BLaER1 (cell line): ENCODE results near the gene SLC47A2.
A peak's percentile ranks its signal among the peaks of the same experiment; 100 is the strongest.
"Not testable (repeated sequence)": the region's sequence is repeated elsewhere in the genome, so short reads cannot be mapped to it uniquely, and the experiment has no call there.

Source experiments
- H3K27ac ChIP-seq: shearing (Covaris generic); formaldehyde crosslinking; 2 replicates; pipeline ENCODE4 v1.8.1; 2022
- H3K27me3 ChIP-seq: shearing (Covaris generic); formaldehyde crosslinking; 2 replicates; pipeline ENCODE4 v1.8.1; 2022
- H3K36me3 ChIP-seq: shearing (Covaris generic); formaldehyde crosslinking; 2 replicates; pipeline ENCODE4 v1.8.1; 2022
- H3K4me1 ChIP-seq: shearing (Covaris generic); formaldehyde crosslinking; 2 replicates; pipeline ENCODE4 v1.8.1; 2022
- H3K4me2 ChIP-seq: shearing (Covaris generic); formaldehyde crosslinking; 2 replicates; pipeline ENCODE4 v1.8.1; 2022
- H3K4me3 ChIP-seq: shearing (Covaris generic); formaldehyde crosslinking; 2 replicates; pipeline ENCODE4 v1.8.1; 2022
- H3K9ac ChIP-seq: shearing (Covaris generic); formaldehyde crosslinking; 2 replicates; pipeline ENCODE4 v1.8.1; 2022
- H3K9me3 ChIP-seq: shearing (Covaris generic); formaldehyde crosslinking; 2 replicates; pipeline ENCODE4 v1.8.1; 2022
- H4K20me1 ChIP-seq: shearing (Covaris generic); formaldehyde crosslinking; 2 replicates; pipeline ENCODE4 v1.8.1; 2022
- Cebpa-rat ChIP-seq: shearing (Covaris generic); IDR thresholded peaks from 2 replicates; pipeline ENCODE4 v1.8.1; 2022

SLC47A2 gene

GRCh38 chr17:19716108-19717030, at the start of gene SLC47A2:
Gene SLC47A2 (minus strand): TSS chr17:19716584. CDS start chr17:19716555, 29 bp downstream.
- H3K36me3 ChIP-seq = no peaks in the 10 kb centered on the region
- no peak within 1 kb of the TSS for H3K27ac ChIP-seq
- no peaks in the 10 kb centered on the region for H3K27me3 ChIP-seq
- TF ChIP-seq Cebpa-rat = no peak
- no peaks in the 10 kb centered on the region for H4K20me1 ChIP-seq
- H3K4me2 ChIP-seq = no peak within 1 kb of the TSS
- no peaks in the 10 kb centered on the region for H3K9me3 ChIP-seq
- no peak within 1 kb of the TSS for H3K4me3 ChIP-seq
- peaks cover 7% of the 10 kb centered on the region; the same call in 1 of the 2 replicates for H3K4me1 ChIP-seq
- no peak within 1 kb of the TSS for H3K9ac ChIP-seq

- Histone ChIP-seq H3K27me3 (no peaks in the 10 kb centered on the region), H3K9me3 (no peaks in the 10 kb centered on the region), H3K9ac (no peak overlapping the region), H3K4me1 (no peaks in the 10 kb centered on the region), H3K4me2 (no peak overlapping the region), H3K36me3 (no peaks in the 10 kb centered on the region), H3K27ac (no peak overlapping the region), H4K20me1 (no peaks in the 10 kb centered on the region), H3K4me3 (no peak overlapping the region)
- no peak for TF ChIP-seq Cebpa-rat
Observed at GRCh38 chr17:19766016-19766415, 49.6 kb upstream of the SLC47A2 start.

- H3K9me3 ChIP-seq, H3K4me3 ChIP-seq, H3K27ac ChIP-seq, H3K4me2 ChIP-seq, H3K4me1 ChIP-seq, H3K9ac ChIP-seq, H3K27me3 ChIP-seq, H3K36me3 ChIP-seq, H4K20me1 ChIP-seq: not testable (repeated sequence)
Observed at GRCh38 chr17:19763991-19764390, 47.6 kb upstream of the SLC47A2 start.

GRCh38 chr17:19763416-19763815, 47.0 kb upstream of the SLC47A2 start:
- Histone ChIP-seq H3K27me3 (no peaks in the 10 kb centered on the region), H4K20me1 (no peaks in the 10 kb centered on the region), H3K36me3 (no peaks in the 10 kb centered on the region), H3K27ac (no peak overlapping the region), H3K9ac (no peak overlapping the region), H3K4me1 (no peaks in the 10 kb centered on the region), H3K4me2 (no peak overlapping the region), H3K4me3 (no peak overlapping the region), H3K9me3 (no peaks in the 10 kb centered on the region)
- no peak for TF ChIP-seq Cebpa-rat

- Histone ChIP-seq H3K4me2 (peak overlapping the region; percentile 11; the same call in 1 of the 2 replicates), H4K20me1 (no peaks in the 10 kb centered on the region), H3K27ac (no peak overlapping the region), H3K9ac (no peak overlapping the region), H3K27me3 (no peaks in the 10 kb centered on the region), H3K9me3 (no peaks in the 10 kb centered on the region), H3K4me1 (no peaks in the 10 kb centered on the region), H3K36me3 (no peaks in the 10 kb centered on the region), H3K4me3 (no peak overlapping the region)
- TF ChIP-seq Cebpa-rat = no peak
Observed at GRCh38 chr17:19762515-19762961, 46.2 kb upstream of the SLC47A2 start.

- TF ChIP-seq Cebpa-rat = no peak
- H3K4me1 ChIP-seq = no peaks in the 10 kb centered on the region
- no peak overlapping the region for H3K9ac ChIP-seq
- H3K36me3 ChIP-seq = no peaks in the 10 kb centered on the region
- H3K4me2 ChIP-seq = no peak overlapping the region
- H3K27me3 ChIP-seq = no peaks in the 10 kb centered on the region
- no peak overlapping the region for H3K27ac ChIP-seq
- no peak overlapping the region for H3K4me3 ChIP-seq
- no peaks in the 10 kb centered on the region for H3K9me3 ChIP-seq
- H4K20me1 ChIP-seq = no peaks in the 10 kb centered on the region
Observed at GRCh38 chr17:19760746-19761145, 44.4 kb upstream of the SLC47A2 start.

GRCh38 chr17:19759568-19760549, 43.5 kb upstream of the SLC47A2 start:
- Histone ChIP-seq H3K36me3 (no peaks in the 10 kb centered on the region), H3K27ac (no peak overlapping the region), H3K4me1 (no peaks in the 10 kb centered on the region), H3K4me2 (no peak overlapping the region), H3K9me3 (no peaks in the 10 kb centered on the region), H3K9ac (no peak overlapping the region), H3K27me3 (no peaks in the 10 kb centered on the region), H4K20me1 (no peaks in the 10 kb centered on the region), H3K4me3 (no peak overlapping the region)
- no peak for TF ChIP-seq Cebpa-rat

GRCh38 chr17:19757536-19758180, 41.3 kb upstream of the SLC47A2 start:
- Histone ChIP-seq H3K9ac (no peak overlapping the region), H3K9me3 (no peaks in the 10 kb centered on the region)

GRCh38 chr17:19756546-19756945, 40.2 kb upstream of the SLC47A2 start:
- Histone ChIP-seq H4K20me1 (no peaks in the 10 kb centered on the region), H3K9me3 (no peaks in the 10 kb centered on the region), H3K4me2 (no peak overlapping the region), H3K27me3 (no peaks in the 10 kb centered on the region), H3K27ac (no peak overlapping the region), H3K36me3 (no peaks in the 10 kb centered on the region), H3K9ac (no peak overlapping the region), H3K4me3 (no peak overlapping the region), H3K4me1 (no peaks in the 10 kb centered on the region)
- TF ChIP-seq Cebpa-rat = no peak

More at GRCh38 chr17:19757536-19758180, 41.3 kb upstream of the SLC47A2 start:
- H3K27me3 ChIP-seq = no peaks in the 10 kb centered on the region
- no peaks in the 10 kb centered on the region for H3K36me3 ChIP-seq
- H3K4me1 ChIP-seq = no peaks in the 10 kb centered on the region
- TF ChIP-seq Cebpa-rat = no peak
- no peak overlapping the region for H3K4me2 ChIP-seq
- H3K4me3 ChIP-seq = no peak overlapping the region
- H4K20me1 ChIP-seq = no peaks in the 10 kb centered on the region
- no peak overlapping the region for H3K27ac ChIP-seq
